Glomerular visceral epithelial cell (primary cell): ENCODE measurements around the gene CDH23.

Experiments
- DNase-seq: peaks from one replicate; pipeline ENCODE4 v3.0.0-alpha.2; 2016; ENCODE audit errors: extremely low spot score

The CDH23 gene

DNA sequence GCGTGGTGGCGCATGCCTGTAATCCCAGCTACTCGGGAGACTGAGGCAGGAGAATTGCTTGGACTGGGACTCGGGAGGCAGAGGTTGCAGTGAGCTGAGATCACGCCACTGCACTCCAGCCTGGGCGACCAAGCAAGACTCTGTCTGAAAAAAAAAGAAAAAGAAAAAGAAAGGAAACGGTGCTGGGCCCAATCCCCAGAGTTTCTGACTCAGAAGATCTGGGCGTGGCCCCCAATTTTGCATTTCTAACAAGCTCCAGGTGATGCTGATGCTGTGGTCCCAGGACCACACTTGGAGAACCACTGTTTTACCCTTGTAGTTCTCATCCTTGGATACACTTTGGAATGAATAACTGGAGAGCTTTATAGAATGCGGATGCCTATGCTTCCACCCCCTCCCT, 243.9 kb downstream of the CDH23 start:
- no peak for DNase-seq

- DNase-seq, result no peak
Measured at GRCh38 chr10:71641449-71641848, 244.7 kb downstream of the CDH23 start.

DNA sequence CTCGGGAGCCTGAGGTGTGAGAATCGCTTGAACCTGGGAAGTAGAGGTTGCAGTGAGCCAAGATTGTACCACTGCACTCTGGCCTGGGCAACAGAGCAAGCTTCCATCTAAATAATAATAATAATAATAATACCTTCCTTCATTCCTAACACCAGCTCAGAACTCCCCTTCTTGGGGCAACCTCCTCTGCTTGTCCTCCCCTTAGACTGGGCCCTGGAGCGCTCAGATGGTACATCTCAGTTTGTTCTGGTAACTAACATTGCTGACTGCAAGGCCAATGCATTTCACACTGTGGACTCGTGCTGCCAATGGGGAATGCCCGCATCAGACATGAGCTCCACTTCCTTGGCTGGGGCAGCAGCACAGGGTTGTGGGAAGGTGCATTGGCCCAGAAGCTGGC, 245.3 kb downstream of the CDH23 start:
- no peak for DNase-seq

- no peak for DNase-seq
Measured at GRCh38 chr10:71643904-71644303, 247.2 kb downstream of the CDH23 start.

- no peak for DNase-seq
Measured at GRCh38 chr10:71644307-71645180, 247.8 kb downstream of the CDH23 start.

DNA sequence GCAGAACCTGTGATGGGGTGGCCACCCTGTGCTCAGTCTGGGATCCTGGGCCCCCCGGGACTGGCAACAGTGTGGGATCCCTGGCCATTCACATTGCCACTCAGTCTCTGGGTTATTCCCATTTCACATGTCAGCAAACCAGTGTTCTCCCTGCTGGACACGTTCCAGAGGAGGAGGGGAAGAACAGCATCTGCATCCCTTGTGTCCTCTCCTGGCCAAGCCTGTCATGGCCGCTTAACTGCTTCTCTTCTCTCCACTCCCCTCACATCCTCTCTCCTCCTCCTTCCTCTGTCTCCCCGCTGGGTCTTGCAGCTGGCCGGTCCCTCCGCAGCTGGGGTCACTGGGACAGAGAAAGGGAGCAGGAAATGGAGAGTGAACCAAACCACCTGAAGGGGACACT, 248.5 kb downstream of the CDH23 start:
- no peak for DNase-seq

GRCh38 chr10:71646037-71646436, 249.3 kb downstream of the CDH23 start:
- no peak for DNase-seq

DNA sequence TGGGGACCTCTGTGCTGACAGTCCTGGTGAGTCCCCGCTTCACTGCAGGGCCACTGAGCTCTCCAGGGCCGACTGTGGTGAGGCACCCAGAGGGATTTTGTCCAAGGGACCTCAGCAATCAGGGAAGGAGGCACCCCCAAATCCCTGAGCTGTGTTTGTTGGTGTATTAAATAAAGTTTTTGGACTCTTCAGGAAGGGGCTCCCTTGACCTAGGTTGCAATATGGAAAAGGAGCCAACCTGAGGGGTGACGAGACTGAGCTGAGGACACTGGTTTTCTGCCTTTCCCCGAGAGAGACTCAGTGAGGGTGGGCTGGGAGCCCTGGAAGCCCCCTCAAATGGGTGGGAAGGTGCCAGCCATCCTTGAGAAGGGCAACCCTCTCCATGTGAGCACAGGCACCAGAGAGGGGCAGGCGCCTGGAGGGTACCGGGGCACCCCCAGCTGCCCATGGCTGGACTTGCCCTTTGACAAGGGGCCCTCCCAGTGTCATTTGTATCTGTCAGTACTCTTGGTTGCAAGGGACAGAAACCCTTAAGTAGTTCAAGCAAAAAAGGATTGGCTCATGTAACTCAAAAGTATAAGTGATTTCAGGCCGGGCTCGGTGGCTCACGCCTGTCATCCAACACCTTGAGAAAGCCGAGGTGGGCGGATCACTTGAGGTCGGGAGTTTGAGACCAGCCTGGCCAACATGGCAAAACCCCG, 250.0 kb downstream of the CDH23 start:
- no peak for DNase-seq

- no peak for DNase-seq
Measured at GRCh38 chr10:71647526-71648253, 251.0 kb downstream of the CDH23 start.

GRCh38 chr10:71648254-71648932, 251.7 kb downstream of the CDH23 start:
- no peak for DNase-seq

- DNase-seq, result no peak
Measured at GRCh38 chr10:71648933-71649320, 252.2 kb downstream of the CDH23 start.

DNA sequence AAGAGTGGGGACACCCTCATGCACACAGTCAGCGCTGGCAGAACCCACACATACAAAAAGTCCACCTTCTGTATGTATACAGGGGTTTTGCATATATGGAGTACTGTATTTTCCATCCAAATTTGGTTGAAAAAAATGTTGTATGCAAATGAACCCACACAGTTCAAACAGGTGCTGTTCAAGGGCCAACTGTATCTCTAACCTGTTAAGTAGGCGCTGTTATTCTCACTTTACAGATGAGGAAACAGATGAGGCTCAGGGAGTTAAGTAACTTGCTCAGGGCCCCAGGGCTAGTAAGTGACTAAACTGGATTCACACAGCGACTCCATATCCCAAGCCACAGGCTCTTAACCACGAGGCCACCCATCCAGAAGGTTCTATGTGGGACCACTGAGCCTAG, 252.9 kb downstream of the CDH23 start:
- DNase-seq, result no peak

DNA sequence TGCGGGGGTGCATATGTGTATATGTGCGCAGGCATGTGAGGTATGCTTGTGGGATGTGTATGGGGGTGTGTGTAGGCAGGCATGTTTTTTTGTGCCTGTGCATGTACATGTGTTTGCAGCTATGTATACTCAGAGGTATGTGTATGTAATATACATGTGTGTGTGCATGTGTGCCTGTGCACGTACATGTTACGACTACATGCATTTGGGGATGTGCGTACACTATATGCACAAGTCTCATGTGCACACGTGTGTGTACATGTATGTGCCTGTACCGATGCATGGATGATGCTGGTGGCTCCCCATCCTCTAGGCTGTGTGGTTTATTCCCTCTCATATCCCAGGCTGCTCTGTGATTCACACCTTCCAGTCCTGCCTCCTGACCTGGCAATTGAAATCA, 253.7 kb downstream of the CDH23 start:
- no peak for DNase-seq

DNA sequence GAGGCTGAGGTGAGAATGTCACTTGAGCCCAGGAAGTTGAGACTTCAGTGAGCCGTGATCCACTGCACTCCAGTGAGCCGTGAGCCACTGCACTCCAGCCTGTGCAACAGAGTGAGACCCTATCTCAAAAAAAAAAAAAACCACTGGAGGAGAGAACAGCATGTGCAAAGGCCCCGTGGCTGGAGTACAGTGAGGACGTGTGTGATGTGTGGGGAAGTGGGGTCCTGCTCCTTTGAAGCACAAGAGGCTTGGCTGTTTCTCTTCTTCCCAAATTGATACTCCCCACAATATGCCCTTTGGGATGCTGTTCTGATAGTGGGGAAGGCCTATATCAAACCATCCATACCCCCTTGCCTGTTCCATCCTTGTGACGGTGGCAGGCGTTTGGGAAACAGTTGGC, 254.7 kb downstream of the CDH23 start:
- DNase-seq, result no peak

DNA sequence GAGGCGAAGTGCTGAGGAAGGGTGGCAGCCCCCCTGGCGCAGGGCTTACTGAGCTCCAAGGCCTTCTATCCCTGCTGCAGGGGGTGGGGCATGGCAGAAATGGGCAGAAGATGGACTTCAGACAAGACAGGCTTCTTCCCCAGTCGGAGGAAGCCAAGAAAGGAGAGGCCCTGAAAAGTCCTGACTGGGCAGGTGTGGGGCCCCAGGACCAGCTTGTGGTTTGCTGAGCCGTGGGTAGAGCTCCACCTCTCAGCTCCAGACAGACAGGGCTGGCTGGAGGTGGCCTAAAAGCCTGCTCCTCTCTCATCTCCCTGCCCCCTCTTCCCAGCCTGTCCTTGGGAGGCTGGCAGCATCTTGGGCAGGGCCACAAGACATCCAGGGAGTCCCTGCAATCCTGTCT, 255.2 kb downstream of the CDH23 start:
- no peak for DNase-seq

GRCh38 chr10:71653044-71653443, 256.3 kb downstream of the CDH23 start:
- DNase-seq, result no peak

GRCh38 chr10:71656220-71656619, 259.5 kb downstream of the CDH23 start:
- no peak for DNase-seq

- no peak for DNase-seq
Measured at GRCh38 chr10:71657604-71658466, 261.1 kb downstream of the CDH23 start.

- no peak for DNase-seq
Measured at GRCh38 chr10:71658467-71658745, 261.7 kb downstream of the CDH23 start.

DNA sequence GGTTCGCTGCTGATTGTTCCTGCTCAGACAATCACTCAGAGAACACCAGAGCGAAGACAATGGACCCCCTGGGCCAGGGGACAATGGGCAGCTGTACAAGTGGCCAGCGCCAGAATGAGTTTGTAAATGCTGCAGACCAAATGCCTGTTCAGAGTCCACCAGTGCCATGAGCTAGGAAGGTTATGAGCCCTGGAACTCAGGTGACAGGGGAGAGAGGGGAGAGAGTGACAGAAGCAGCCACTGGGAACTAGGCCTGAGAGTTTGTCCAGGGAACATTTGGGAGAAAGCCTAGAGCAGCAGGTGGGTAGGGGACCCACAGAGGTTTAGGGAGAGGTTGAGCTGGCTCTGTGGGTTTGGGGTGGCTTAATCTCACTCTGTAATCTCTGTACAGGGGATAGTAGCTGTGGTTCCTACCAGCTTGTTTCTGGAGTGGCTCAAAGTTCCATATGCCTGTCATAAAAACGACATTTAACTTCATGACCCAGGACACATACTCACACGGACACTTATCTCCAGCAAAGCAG, 262.5 kb downstream of the CDH23 start:
- no peak for DNase-seq

DNA sequence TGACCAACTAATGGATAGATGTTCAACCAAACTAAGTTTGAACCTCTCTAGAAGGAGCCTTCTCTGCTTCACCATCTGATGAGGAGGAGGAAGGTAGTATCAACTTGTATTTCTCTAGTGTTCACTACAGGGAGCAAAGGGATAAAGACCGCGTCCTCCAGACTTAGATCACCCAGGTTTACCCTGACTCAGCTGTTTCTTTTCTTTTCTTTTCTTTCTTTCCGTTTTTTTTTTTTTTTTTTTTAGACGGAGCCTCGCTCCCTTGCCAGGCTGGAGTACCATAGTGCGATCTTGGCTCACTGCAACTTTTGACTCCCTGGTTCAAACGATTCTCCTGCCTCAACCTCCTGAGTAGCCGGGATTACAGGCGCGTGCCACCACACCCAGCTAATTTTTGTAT, 263.0 kb downstream of the CDH23 start:
- no peak for DNase-seq
